Measurements from ENCODE around the gene TUBGCP5.
"Not testable (repeated sequence)": the region's sequence is repeated elsewhere in the genome, so short reads cannot be mapped to it uniquely, and the experiment has no call there.

The TUBGCP5 gene

DNA sequence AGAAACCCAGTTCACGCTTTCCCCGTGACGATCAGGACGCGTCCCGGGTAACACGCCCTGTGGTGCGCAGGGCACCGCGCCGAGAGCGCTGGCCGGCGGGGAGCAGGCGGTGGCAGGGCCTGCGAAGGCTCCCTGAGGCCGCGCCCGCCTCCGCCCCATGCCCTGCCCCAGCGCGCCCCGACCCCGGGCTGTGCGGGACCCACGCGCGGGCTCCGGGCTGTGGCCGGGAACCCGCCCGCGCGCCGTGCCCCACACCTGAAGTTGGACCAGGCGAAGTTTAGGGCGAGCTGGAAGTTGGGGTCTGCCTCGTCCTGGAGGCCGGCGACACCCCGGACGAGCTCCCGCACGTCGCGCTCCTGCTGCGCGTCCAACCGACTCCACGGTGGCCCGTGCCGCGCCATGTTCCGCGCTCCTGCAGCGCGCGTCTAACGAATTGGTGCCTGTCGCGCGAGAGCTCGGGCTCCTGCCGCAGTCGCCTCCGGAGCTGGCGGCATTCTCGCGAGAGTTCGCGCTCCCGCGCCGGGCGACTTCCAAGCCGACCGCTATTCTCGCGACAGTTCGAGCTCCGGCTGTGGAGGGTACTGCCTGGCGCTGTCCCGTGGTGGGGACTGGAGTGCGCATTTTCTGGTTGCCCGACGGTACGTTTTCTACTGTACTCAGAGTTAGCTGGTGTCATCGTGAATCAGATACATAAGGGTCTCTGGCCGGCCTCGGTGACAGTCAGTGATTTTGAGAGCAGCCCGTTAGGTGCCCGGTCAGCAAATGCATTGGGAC lies at the start of gene TUBGCP5:
Gene TUBGCP5 (minus strand): TSS at position 427 of the 774 bp plus-strand sequence. CDS start 26 bp downstream, at position 401.
- peak; percentile 83 for DNase-seq

DNA sequence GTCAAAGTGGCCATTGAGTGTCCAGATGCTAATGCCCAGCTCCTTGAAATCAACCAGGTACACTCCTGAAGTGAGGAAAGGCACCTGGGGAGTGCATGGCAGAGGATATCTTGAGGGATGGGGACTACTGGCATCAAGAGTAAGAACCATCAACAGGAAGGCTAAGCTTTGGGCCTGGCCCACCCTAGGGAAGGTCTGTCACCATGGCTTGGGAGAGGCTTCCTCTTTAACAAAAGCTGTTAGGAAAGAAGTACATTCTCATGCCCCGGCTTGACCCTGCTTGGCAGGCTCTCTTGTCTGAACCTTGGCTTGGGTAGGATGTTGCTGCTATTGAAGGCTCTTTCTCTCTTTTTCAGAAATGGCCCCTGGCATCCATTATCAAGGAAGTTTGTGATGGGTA lies 43.7 kb upstream of the TUBGCP5 start:
- no peak for DNase-seq

DNA sequence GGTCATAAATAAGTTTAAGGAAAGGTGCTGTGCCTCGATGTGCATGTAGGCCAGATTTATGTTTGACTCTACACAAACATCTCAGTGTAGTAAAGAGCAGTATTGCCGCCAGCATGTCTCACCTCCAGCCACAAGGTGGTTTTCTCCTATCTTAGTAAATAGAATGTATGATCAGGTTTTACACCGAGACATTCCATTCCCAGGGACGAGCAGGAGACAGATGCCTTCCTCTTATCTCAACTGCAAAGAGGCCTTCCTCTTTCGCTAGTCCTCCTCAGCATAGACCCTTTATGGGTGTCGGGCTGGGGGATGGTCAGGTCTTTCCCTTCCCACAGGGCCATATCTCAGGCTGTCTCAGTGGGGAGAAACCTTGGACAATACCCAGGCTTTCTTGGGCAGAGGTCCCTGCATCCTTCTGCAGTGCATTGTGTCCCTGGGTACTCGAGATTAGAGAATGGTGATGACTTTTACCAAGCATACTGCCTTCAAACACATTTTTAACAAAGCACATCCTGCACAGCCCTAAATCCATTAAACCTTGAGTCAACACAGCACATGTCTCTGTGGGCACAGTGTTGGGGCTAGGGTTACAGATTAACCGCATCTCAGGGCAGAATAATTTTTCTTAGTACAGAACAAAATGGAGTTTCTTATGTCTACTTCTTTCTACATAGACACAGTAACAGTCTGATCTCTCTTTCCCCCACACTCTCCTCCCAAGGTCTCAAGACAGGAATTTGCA lies 42.8 kb upstream of the TUBGCP5 start:
- DNase-seq = not testable (repeated sequence)

DNA sequence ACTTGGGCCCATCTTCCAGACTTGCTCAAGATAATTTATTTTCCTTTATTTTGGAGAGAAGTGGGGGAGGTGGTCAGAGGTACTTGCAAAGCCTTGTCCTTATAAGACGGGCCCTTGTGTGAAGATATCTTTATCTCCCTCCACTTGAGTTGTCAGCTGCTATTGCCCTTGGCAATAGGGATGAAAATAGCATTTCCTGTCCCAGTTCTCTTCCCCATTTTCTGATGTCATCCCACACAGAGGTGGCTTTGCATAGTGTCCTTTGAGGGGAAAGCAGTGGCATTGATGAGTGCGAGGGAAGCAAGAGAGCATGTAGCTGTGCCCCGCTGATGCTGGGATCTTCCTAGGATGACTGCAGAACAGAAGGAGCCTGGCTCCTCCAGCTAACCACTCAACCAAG lies 41.9 kb upstream of the TUBGCP5 start:
- DNase-seq = no peak

DNA sequence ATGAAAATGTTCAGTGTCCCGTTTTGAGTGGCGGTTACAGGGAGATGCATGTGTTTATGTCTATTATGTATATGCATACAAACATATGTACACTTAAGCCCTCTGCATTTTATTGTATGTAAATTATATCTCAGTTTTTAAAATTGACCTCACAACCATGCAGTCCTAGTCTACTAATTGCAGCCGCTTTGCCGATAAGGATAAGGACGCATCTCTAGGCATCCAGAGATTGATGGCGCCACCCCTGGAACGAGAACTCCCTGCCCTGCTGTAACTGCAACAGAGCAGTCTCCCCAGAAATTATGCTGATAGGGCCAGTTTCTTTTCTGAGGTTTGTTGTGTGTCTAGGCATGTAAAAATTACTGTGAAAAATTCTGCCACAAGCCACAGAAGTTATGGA lies 40.4 kb upstream of the TUBGCP5 start:
- no peak for DNase-seq

DNA sequence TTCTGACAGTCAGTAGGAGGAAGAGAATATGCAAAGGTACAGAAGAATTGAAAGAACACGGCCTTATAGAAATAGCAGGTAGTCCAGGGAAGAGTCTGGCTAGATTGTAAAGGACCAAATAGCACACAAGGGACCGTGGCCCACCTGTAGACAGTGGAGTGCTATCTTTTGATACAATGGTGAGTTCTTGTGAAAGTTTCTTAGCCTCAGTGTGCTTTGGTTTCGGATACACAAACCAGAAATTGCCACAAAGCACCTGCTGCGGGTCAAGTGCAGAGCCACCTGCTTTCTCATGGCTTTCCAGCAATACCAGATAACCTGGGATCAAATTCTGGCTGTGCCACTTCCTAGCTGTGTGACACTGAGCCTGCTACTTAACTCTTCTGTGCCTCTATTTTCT lies 36.6 kb upstream of the TUBGCP5 start:
- DNase-seq = no peak

DNA sequence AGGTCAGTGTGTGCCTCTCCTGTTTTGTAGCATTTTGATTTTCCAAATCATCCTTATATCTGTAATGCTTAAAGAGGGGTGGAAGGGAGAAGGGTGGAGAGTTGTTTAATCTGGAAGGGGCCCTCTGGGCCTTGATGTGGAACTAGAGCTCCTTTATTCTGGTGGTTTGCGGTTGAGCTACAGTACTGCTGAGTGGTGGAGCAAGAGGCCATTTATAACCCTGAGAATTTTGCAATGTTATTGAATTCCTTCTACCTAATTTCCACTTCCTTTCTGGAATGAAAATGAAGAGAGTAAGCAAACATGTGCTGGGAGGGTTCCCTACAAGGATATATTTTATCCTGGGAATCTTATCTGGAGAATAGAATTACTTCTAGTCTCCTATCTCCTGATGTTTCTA lies 35.3 kb upstream of the TUBGCP5 start:
- DNase-seq = peak; percentile 14

DNA sequence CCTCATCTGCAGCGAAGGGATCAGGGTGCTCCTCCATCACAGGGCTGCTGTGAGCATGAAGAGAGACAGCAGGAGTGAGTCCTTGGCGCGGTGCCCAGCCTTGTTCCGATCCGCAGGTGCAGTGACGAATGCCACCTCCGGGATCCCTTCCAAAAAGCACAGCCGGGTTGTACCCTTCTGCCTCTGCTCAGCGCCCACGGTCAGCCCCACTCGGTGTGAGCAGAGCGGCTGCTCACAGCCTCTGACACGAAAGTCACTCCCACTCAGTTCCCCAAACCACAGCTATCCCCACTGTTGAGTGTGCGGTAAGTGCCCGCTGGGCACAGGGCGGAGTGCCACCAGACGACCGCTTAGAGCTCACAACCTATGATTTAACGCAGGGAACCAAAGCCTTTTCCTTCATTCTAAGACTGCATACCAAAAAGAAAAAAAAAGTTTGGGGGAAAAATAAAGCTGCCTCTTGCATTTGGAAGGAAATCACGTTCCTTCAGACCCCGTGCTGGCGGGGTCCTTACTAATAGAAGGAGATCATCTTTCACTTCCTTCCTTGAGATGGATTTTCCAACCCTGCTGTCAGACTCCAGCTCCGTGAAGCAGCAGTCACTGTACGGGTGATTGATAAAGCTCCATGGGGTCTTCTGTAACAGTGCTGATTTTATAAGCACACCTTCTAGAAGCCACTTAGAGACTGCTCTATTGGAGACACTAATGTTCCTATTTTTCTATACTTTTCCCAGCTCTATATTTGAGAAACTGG lies 34.7 kb upstream of the TUBGCP5 start:
- peak; percentile 73 for DNase-seq

DNA sequence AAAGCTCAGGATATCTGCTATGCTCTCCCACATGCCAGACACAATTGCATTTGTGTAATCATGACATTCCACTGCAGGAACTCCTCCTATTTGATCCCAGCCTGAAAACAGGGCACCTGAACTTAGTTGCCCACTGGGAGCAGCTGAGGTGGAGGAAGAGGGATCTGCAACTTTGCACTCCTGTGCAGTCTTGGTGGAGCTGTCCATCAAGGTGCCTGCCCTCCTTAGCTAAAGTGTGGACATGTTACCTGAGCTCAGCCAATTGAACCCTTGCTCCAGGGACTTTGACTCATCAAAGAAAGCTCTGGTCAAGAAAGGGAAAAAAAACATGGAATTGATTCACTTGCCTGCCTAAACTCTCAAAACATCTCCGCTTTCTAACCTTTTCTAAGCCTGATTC lies 33.3 kb upstream of the TUBGCP5 start:
- DNase-seq = no peak

DNA sequence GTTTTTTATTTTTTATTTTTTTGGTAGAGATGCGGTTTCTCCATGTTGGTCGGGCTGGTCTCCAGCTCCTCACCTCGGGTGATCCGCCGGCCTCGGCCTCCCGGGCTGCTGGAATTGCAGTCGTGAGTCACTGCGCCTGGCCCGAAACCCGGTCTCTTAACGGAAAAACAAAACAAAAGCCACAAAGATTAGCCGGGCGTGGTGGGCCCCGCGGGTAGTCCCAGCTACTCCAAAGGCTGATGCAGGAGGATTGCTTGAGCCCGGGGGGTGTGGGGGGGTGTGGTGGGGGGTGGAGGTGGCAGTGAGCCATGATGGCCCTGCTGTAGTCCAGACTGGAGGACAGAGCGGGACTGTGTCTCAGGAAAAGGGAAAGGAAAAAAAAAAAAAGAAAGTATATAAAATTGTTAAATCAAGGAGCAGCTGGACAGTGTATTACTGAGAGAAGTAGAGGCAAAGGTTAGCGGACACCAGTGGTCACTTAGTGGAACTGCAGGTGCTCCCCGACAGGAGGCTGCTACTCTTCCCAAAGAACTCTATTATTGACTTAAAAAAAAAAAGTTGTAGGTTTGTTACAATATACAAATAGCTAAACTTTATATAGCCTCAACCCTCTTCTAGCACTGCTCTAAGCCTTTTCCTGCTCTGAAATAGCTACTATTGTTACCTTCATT lies 30.3 kb upstream of the TUBGCP5 start:
- DNase-seq = no peak

DNA sequence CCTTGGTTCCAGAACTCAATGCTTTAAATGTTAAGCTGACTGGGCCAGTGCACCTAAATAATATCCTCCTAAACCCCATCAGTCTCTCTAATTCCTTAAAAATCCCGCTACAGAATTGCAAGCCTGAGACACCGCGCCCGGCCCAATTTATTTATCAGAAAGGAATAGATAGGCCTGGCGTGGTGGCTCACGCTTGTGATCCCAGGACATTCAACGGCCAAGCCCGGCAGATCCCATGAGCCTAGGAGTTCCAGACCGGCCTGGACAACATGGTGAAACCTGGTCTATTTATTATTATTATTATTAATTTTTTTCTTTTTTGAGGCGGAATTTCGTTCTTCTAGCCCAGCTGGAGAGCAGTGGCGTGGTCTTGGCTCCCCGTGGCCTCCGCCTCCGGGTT lies 28.0 kb upstream of the TUBGCP5 start:
- no peak for DNase-seq

DNA sequence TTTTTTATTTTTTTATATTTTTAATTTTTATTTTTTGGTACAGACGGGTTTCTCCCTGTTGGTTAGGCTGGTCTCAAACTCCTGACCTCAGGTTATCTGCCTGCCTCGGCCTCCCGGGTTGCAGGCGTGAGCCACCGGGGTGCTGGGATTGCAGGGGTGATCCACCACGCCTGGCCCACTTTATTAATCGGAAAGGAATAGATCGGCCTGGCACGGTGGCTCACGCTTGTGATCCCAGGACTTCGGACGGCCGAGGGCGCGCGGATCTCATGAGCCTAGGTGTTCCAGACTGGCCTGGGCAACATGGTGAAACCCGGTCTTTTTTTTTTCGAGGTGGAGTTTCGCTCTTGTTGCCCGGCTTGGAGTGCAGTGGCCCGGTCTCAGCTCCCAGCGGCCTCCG lies 26.5 kb upstream of the TUBGCP5 start:
- no peak for DNase-seq

DNA sequence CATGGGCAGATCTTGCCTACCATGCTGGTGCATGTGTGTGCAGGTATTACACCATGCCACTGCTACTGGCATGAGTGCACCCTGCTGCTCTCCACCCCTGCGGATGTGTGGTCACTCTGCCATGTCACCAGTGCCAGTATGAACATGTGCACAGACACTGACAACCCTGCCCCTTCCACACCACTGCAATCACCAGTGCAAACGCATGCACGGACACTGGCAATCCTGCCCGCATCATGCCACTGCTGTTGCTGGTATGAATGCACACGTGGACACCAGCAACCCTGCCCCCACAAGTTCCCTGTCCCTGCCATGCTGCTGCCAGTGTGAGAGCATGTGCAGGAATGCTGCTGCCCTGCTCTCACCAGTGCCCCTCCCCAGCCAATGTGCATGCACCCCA lies 24.8 kb upstream of the TUBGCP5 start:
- no peak for DNase-seq

DNA sequence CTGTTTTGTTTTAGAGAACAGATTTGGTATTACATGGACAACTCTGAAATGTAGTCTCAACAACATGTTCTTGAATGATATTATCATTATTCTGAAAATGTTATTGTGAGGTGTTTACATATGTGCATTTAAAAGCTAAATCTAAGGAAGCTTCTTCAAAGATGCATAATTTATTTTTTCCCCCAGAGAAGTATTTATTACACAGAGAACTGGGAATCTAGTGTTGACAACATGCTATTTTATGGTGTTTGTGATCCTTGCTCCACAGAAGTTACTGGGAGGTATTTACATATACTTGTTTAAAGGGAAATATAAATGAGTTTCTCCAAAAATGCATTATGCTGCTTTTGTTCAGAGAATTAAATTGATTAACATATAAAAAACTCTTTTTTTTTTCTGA lies 18.3 kb upstream of the TUBGCP5 start:
- no peak for DNase-seq

DNA sequence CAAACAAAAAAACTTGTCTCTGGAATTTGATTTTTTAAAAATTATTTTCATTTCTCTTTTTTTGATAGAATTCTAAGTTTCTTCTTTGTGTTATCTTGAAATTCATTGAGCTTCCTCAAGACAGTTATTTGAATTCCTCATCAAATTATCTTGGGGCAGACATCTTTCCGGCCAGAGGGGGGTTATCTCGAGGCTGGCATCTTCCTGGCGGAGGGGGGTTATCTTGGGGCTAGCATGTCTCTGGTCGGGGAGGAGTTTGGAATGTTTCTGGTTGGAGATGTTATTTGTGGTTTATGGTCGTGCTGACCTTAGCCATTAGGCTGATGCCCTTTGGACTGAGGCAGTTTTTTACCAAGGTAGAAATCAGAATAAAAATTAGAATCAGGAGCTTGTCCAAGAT lies 15.9 kb upstream of the TUBGCP5 start:
- no peak for DNase-seq

DNA sequence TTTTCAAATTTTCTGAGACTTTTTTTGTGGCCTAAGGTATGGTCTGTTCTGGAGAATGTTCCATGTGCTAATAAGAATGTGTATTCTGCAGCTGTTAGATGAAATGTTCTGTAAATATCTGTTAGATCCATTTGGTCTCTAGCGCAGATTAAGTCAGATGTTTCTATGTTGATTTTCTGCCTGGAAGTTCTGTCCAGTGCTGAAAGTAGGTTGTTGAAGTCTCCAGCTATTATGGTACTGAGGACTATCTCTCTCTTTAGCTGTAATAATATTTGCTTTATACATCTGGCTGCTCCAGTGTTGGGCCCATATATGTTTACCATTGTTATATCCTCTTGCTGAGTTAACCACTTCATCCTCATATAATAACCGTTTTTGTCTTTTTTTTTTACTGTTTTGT lies 13.2 kb upstream of the TUBGCP5 start:
- no peak for DNase-seq

DNA sequence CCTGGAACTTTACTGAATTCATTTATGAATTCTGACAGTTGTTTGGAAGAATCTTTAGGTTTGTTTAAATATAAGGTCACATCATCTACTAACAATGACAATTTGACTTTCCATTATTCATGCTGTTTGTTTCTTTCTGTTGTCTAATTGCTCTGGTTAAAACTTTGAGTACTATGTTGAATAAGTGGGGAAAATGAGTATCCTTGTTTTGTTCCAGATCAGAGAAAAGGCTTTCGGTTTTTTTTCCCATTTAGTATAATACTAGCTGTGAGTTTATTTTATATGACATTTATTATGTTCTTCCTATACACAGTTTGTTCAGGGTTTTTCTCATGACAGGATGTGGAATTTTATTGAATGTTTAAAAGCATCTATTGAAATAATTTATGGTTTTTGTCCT lies 11.3 kb upstream of the TUBGCP5 start:
- no peak for DNase-seq

DNA sequence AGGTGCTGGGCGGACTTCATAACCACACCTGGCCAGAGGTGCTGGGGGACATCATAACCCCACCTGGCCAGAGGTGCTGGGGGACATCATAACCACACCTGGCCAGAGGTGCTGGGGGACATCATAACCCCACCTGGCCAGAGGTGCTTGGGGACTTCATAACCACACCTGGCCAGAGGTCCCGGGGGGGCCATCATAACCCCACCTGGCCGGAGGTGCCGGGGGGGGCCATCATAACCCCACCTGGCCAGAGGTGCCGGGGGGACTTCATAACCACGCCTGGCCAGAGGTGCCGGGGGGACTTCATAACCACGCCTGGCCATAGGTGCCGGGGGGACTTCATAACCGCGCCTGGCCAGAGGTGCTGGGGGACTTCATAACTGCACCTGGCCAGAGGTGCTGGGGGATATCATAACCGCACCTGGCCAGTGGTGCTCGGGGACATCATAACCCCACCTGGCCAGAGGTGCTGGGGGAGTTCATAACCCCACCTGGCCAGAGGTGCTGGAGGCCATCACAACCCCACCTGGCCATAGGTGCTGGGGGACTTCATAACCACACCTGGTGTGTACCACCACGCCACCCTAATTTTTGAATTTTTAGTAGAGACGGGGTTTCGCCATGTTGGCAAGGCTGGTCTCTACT lies 10.7 kb upstream of the TUBGCP5 start:
- DNase-seq = no peak

DNA sequence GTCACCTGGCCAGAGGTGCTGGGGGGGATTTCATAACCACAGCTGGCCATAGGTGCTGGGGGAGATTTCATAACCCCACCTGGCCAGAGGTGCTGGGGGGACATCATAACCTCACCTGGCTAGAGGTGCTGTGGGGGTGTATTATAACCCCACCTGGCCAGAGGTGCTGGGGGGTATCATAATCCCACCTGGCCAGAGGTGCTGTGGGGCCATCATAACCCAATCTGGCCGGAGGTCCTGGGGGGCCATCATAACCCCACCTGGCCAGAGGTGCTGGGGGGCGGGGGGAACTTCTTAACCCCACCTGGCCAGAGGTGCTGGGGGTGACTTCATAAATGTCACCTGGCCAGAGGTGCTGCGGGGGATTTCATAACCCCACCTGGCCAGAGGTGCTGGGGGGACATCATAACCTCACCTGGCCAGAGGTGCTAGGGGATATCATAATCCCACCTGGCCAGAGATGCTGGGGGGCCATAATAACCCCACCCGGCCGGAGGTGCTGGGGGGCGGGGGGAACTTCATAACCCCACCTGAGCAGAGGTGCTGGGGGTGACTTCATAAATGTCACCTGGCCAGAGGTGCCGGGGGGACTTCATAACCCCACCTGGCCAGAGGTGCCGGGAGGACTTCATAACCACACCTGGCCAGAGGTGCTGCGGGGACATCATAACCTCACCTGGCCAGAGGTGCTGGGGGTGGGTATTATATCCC lies 9.4 kb upstream of the TUBGCP5 start:
- DNase-seq = not testable (repeated sequence)

DNA sequence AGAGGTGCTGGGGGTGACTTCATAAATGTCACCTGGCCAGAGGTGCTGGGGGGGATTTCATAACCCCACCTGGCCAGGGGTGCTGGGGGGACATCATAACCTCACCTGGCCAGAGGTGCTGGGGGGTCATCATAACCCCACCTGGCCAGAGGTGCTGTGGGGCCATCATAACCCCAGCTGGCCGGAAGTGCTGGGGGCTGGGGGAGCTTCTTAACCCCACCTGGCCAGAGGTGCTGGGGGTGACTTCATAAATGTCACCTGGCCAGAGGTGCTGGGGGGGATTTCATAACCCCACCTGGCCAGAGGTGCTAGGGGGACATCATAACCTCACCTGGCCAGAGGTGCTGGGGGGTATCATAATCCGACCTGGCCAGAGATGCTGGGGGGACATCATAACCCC lies 4.6 kb upstream of the TUBGCP5 start:
- DNase-seq = not testable (repeated sequence)

DNA sequence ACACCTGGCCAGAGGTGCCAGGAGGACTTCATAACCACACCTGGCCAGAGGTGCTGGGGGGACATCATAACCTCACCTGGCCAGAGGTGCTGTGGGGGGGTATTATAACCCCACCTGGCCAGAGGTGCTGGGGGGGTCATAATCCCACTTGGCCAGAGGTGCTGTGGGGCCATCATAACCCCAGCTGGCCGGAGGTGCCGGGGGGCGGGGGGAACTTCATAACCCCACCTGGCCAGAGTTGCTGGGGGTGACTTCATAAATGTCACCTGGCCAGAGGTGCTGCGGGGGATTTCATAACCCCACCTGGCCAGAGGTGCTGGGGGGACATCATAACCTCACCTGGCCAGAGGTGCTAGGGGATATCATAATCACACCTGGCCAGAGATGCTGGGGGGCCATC lies 4.2 kb upstream of the TUBGCP5 start:
- DNase-seq = not testable (repeated sequence)

DNA sequence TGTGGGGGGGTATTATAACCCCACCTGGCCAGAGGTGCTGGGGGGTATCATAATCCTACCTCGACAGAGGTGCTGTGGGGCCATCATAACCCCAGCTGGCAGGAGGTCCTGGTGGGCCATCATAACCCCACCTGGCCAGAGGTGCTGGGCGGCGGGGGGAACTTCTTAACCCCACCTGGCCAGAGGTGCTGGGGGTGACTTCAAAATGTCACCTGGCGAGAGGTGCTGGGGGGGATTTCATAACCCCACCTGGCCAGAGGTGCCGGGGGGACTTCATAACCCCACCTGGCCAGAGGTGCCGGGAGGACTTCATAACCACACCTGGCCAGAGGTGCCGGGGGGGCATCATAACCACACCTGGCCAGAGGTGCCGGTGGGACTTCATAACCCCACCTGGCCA lies 2.4 kb upstream of the TUBGCP5 start:
- DNase-seq = not testable (repeated sequence)

Measured in NCI-H2029 (cell line).